ENCODE results near the gene EEFSEC.
A peak's percentile ranks its signal among the peaks of the same experiment; 100 is the strongest.

EEFSEC gene

DNA sequence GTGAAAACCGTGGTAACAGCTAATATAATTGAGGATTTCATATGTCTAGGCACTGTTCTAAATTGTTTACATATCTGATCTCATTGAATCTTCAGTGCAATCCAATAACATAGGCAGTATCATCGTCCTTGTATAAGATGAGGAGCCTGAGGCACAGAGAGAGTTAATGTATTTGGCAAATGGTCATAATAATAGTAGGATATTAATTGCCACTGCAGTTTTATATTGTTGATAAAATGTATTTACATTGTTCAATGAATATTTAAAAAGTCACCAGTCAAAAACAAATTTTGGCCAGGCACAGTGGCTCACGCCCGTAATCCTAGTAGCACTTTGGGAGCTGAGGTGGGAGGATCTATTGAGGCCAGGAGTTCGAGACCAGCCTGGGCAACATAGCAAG, 88.5 kb downstream of the EEFSEC start:
- no peak for DNase-seq (ENCODE audit: low read depth, low spot score)

DNA sequence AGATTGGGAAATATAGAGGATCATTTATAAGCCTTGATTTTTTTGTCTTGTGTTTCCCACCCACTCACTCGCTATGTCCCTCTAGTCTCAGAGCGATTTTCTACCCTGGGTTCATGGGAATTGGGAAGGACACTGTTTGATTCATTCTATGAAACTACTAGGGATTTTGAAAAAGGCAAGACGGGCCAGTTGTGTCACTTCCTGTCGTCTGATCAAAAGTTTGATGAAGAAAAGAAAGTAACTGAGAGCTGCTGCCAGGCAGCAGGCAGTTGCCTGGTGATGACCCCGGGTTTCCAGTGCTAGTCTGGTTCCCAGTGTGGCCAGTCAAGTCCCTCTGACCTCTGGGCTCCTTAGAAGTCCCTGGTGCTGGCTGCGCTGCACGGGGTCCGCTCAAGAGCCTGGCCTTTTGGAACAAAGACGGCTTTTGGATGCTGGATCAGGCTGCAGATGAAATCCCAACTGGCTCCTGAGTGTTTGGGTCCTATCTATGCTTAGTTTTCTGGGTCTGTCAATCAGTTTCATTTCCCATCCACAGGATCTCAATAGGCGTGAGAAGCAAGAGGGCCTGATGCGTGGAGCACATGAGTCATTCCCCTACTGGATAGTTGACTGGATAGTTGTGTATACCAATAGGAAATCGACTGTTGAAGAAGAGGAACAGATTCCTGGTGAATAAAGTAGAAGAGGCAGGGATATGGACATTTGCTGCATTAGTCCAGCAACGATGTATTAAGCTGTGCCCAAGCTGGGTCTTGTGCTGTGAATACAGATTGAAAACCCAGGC, 89.7 kb downstream of the EEFSEC start:
- DNase-seq (ENCODE audit: low read depth, low spot score), result no peak

DNA sequence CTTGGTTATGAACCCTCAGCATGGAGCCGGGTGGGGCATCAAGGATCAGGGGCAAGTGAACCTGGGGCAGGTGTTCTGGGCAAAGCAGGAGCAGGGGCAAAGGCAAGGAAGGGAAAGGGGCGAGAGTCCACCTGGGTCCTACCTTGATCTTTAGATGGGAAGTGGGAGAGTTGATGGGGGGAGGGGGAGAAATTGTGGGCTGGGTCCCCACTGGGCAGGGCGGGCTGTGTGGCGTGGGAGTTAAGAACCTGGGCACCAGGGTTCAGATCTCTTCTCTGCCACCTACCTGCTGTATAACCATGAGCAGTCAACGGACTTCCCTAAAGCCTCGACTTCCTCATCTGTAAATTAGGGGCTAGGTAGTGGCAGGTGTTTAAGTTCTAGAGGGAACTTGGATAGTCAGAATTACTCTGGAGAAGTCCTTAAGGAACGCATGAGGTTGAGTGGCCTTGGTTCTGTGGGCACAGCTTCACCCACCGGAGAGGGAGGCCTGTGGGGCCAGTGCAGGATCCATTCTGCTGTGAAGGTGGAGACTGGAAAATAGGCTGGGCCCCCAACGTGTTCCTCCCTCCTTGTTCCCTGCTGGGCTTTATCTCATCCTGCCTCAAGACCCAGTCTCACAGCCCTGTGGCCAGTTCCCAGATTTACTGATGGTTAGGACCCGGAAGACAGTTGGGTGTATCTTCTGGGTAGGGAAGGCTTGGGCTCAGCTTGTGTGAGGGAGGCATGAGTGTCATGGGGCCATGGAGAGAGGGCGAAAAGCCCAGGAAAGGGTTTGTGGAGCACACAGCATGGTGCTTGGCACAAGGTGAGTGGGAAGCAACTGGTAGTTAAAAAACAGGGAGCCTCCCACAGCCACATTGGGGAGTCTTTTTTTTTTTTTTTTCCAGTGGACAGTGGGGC, 90.6 kb downstream of the EEFSEC start:
- DNase-seq (ENCODE audit: low read depth, low spot score), result no peak

DNA sequence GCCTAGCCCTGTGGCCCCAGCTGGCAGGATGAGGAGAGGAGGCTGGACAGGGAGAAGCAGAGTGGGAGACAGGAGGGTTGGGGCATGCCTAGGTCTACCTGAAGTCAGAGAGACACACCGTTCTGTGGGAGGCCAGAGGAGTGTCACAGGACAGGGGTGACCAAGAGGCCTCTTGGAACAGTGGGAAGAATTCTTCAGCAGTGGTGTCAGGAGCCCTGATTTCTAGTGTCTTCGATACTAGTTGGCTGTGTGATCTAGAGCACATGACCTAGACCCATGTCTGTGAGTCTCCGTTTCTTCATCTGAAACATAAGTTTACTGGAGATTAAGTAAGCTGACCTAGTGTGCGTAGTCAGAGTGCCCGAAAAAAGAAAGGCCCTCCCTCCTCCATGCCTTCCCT, 92.2 kb downstream of the EEFSEC start:
- DNase-seq (ENCODE audit: low read depth, low spot score), result no peak

DNA sequence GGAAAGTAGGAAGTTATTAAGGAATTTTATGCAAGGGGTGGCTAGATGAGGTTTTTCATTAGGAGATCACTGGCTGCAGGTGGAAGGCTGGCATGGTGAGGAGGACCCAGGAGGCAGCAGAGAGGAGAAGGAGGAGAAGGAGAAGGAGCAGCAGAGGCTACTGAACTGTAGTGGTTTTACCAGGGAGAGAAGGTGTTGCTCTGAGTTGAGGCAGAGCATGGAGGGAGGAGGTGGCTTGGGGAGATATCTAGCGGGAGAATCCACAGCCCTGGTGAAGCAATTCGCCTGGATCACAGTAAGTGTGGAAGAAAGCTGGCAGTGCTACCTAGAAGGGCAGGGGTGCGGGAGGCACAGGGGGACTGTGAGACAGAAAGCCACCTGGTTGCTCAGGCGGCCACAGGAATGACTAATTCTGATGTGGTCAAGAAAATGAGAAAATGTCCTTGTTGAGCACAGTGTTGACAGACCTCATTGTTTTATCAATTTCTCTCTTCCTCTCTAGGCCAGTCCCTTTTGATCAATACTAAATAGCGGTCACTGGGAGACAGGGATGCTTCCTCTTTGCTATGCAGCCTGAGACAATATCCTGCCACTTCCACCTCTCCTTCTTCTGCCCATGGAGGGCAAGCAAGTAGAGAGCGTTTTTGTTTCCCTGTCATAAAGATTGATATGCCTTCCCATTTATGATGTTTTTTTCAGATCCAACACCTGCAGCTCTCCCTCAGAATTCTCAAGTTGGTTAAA, 94.6 kb downstream of the EEFSEC start:
- DNase-seq (ENCODE audit: low read depth, low spot score), result no peak

DNA sequence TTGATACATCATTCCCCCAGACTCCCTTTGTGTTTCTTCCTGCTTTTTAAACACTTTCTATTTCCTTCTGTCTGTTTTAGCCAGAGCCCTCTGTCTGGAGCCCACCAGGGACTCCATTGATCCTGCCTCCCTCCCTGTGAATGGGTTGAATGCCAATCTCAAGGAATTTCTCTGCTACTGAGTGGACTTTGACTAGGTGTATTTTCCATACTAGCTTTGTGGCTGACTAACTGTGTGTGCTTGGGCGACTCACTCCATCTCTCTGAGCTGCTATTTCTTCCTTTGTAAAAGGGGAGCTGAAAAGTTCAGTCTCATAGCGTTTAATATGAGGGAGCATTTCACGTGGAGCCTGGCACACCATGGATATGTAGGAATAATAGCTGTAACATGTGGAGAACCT, 98.8 kb downstream of the EEFSEC start:
- DNase-seq (ENCODE audit: low read depth, low spot score), result no peak

DNA sequence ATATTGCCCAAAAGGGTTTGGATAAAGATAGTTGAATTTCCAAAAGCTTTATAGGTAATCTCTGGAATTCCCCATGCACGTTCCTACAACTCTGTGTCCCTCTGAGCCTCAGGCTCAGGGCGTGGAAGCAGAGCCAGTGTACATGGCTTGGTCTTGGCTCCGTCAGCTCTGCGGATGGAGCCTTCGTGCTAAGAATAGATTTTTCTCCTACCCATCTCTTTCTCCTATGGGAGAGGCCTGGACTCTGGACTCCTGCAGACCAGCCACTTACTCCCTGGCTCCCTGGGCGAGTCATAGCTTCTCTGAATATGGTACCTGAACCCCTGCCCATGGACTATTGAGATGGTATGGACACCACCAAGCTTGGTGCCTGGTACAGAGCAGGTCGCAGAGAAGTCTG, 99.9 kb downstream of the EEFSEC start:
- no peak for DNase-seq (ENCODE audit: low read depth, low spot score)

DNA sequence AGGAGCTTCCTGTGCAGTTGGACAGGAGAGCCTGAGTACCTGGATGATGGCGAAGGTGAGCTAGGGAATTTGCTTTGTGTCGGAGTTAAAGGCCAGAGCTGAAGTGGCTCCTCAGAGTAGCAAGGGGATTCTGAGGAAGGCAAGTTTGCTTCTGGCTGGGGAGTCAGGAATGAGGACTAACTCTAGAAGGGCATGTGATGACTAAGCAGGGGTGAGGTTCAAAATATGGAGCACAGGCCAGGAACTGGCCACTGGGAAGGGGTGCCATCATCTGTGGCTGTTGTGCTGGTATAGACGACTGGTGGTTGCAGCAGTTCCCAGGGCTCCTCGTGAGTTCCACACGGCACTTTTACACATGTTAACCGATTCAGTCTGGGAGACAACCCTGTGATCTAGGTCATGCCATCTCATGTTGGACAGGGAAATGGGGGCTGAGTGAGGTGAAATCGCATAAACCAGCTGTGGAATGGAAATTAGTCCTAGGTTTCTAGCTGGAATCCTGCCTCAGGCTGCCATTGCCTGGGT, 100.8 kb downstream of the EEFSEC start:
- DNase-seq (ENCODE audit: low read depth, low spot score), result no peak

DNA sequence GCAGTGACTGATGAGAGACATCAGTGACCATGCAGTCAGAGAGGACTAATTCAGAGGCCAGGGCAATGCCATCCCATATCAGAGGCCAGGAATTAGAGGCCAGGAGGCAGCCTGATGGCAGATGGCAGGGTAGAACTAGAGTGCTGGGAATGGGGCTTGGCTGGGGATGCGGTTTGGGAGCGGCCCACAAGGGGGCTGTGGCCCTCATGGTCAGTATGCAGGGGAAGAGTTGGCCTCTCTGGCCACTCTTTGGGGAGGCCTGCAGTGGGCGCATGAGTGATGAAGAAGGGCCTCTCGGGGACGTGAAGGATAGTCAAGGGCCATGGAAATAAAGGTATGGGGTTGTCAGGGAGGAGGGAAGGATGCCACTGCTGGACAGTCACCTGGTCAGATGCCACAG, 101.7 kb downstream of the EEFSEC start:
- no peak for DNase-seq (ENCODE audit: low read depth, low spot score)

DNA sequence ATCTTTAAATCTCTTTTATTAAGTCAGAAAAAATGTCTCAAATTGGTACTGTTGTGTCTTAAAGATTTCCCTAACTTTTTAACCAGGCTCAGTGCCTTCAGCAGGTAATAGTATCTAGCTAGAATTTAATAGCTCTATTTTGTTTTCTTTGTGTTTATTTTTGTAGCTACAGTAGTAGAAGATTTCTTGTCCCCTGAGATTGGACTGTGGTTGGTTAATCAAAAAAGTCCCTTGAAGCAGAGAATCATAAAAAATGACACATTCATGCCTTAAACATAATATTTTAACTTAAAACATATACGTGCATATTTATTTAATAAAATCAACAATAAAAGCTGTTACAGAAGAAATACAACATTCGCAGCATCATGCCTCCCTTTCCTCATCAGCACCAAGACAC, 102.8 kb downstream of the EEFSEC start:
- DNase-seq (ENCODE audit: low read depth, low spot score), result no peak

DNA sequence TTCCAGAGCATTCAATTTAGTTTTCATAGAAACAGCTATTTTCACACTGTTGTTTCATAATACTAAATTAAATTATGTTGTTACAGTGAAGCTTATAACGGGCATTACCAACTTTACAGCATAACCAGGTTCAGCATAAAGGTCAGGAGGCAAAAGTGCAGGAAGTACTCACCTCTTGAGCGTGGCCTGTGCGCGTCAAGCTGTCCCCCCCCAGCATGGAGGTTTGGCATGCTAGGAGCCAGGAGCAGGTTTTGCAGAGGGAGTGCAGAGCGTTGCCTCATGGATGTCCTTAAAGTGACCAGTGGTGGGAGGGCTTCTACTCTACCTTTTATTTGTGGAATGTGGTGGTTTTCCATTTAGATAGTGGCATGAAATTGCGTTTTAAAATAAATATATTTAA, 104.4 kb downstream of the EEFSEC start:
- no peak for DNase-seq (ENCODE audit: low read depth, low spot score)

DNA sequence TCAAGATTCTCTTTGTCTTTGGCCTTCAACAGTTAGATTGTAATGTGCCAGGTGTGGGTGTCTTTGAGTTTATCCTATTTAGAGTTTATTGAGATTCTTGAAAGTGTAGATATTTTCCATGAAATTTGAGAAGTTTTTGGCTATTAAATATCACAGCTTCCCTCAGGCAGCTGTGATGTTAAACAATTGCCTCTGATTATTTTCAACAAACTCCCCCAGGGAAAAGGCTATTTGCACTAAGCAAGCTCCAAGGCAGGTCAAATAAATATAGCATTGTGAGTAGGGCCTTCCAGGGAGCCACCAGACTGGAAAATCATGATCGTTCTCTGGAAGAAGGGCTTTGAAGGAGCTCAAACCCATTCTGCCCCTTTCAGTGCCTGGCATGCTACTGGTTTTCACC, 107.0 kb downstream of the EEFSEC start:
- DNase-seq (ENCODE audit: low read depth, low spot score), result no peak

DNA sequence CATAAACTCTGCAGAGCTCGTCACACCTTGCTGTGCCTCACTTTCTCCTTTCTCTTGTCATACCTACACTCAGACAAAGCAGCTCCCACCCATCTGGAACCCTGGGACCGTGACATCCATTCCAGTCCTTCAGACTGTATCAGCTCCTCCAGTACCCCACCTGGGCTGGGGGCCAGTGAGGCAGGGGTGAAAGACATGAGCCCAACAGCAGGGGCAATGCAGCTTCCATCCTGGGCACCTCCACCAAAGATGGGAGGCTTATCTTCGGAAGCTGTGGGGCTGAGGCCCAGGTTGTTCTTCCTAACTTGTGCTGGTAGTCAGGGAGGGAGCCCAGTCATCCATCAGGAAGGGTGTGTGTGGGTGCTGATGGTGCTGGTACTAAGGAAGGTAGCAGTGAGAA, 109.2 kb downstream of the EEFSEC start:
- no peak for DNase-seq (ENCODE audit: low read depth, low spot score)

DNA sequence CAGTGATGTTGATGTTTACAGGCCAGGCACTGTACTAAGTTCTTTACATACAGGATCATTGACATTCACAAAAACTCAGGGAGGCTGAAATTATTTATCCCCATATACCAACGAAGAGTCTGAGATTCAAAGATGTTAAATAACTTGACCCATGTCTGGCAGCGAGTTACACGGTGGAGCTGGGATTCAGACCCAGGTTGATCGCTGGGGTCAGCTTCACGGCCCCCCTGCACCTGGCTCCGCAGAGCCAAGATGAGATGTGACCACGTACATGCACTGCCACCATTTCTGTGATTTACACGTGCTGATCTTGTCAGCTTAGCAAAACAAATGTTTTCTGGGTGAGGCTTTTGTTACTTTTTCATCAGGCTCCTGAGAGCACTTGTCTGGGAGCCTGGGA, 109.8 kb downstream of the EEFSEC start:
- no peak for DNase-seq (ENCODE audit: low read depth, low spot score)

DNA sequence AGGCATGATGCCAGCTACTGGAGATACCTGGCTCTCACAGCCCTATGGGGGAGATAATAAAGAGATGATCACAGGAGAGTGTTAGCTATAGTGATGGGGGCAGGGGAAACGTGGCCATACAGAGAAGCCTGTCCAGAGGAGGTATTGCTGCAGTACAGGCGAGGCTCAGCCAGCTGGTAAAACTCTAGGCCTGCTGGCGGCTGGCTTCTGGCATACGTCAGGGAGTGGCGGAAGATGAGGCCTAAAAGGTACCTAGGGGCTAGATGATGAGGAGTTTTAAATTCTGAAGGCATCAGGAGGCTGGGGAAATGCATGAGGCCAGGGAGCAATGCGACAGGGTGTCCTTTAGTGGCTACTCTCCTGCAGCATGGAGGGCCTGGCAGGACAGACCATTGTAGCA, 110.7 kb downstream of the EEFSEC start:
- DNase-seq (ENCODE audit: low read depth, low spot score), result no peak

DNA sequence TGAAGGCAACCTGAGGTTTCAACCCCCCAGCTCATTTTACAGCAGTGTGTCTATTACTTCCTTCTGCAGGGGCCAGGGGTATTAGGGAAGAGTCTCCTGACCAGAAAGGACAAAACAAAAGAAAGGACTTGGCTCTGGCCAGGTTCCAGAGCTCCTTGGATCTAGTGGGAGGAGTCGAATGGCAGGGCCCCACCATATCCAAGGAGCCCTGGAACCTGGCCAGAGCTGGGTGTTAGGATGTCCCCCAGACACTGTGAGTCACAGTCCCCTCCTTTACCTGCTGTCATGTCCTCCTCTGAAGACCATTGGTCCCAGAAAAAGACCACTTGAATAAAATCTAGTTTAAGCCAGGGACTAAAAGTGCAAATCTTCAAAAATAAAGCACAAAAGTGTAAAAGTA, 113.2 kb downstream of the EEFSEC start:
- no peak for DNase-seq (ENCODE audit: low read depth, low spot score)

DNA sequence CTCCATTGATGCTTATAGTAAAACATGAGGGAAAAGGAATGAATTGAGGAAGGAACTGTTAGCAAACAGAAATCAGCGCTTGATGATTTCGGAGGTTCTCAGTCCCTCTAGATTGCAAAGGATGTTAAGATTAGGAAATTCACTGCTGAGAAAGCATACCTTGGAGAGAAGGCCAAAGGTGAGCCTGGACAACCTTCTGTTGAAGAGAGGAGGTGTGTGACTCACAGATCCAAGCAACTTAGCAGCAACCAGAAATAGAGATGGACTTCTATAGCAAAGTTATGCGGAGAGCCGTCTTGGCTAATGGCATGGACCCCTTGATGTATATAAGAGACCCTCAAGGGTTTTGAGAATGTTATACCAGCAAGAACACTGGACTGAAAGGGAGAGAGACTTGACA, 114.3 kb downstream of the EEFSEC start:
- DNase-seq (ENCODE audit: low read depth, low spot score), result no peak

DNA sequence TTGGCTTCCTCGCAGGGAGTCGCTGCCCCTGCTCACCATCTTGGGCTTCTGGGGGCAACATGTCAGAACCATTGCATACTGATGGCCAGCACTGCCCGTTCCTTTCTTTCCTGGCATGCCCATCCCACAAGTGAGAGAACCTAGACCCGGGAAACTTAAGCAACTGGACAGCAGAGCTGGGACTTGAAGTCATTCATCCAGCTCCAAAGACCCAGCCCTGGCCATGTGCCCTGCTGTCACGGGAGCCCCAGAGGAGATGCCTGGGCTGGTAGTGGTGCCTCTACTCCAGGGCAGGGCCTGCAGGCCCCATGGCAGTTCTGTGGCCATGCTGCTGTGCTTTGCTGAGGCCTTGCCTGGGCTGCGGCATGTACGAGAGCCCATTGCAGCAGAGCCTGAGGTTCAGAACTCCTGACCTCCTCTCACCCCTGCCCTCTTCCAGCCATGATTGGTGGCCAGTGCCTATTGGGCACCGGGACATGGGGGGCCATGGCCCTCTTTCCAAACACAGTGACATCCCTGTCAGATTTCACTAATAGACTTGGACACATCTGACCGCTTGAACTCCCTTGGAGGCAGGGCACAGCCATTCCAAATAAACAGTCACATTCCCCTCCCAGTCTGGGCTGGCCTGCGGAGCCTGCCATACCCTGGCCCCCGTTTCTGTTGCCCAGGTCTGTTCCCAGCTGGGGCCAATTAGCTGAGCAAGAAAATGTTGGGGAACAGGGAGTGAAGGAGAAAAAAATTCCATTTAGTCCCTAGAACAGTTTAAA, 115.9 kb downstream of the EEFSEC start:
- no peak for DNase-seq (ENCODE audit: low read depth, low spot score)

DNA sequence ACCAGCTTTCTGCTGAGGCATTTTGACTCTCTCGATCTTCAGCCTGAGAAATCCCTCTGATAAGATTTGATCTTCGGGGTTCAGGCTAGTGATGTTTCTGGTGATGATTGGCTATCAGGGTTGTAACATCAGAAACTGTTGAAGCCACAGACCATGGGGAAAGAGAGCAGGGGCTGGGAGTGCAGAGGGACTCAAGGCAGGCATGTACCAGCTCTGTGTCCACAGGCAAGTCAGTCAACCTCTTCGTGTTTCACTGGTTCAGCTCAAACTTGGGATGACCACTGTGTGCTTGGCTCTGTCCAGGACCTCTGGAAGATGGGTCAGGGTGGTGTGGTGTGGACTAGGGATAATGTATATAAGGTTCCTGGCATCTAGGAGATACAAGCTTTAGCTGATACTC, 116.5 kb downstream of the EEFSEC start:
- DNase-seq (ENCODE audit: low read depth, low spot score), result no peak

DNA sequence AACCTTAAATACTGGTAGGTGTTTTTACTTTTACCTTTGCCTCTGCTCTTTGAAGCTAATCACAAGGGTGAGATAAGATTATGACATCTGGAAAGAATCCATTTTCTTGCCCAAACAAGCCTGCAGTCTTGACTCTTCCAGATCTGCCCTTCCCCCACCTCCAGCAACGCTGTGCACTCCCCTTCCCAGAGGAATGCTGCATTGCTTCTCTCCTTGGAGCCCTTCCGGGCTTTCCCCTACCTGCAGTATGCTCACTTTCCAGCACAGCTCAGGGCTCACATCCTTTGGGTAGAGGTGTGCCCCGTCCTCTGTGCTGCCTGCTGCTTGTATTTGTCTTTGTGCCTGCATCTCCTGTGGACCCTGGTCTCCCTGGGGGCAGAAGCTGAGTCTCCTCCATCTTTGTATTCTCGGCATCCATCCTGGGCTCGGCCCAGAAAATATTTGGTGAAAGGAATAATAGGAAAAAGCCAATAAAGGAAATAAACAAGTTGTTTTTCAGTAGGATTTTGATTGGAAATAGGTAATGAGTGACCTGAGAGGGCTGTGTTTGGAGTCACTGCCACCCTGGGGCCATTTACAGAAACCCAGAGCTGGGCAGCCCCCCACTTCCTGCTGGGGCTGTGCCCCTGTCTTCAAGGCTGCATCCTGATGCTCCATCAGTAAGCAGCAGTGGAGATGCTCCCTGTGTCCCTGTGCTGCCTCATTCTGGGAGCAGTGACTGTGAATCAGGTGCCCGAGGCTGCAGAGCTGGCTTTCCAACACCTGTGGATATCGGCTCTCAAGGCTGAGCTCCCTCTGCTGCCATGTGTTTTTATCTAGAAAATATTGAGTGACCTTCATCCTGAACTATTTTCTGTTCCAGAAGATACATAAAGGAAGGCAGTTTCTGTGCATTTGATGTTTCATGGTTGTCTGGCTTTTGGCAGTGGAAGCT, 117.5 kb downstream of the EEFSEC start:
- peak; percentile 71 for DNase-seq (ENCODE audit: low read depth, low spot score)
